PFSK-1 (cell line): ENCODE data around the gene MAP4K4.

Source experiments
- FOXP2 ChIP-seq: optimal IDR thresholded peaks from 2 replicates; pipeline ENCODE3; 2011; ENCODE audit warnings: borderline replicate concordance, control low read depth, inconsistent platforms; ENCODE audit not compliant: insufficient read depth; ENCODE audit errors: extremely low read length, extremely low read depth
- POLR2AphosphoS5 ChIP-seq: IDR thresholded peaks from 2 replicates; pipeline ENCODE4 v1.6.1; 2012; ENCODE audit warnings: low read depth, mild to moderate bottlenecking, control low read depth, low read length, moderate library complexity
- REST ChIP-seq, 2 experiments: IDR thresholded peaks; 2 replicates each; pipeline versions ENCODE4 v1.6.1 to v1.8.0; 2011 to 2012; ENCODE audit warnings: low read depth in 2 of 2, low read length in 2 of 2, control low read depth in 1 of 2, inconsistent platforms in 1 of 2, mild to moderate bottlenecking in 1 of 2, moderate library complexity in 1 of 2; ENCODE audit not compliant: insufficient read depth in 1 of 2
- SIN3A ChIP-seq: IDR thresholded peaks from 2 replicates; pipeline ENCODE4 v1.6.1; 2012; ENCODE audit warnings: mild to moderate bottlenecking, low read length, moderate library complexity, borderline replicate concordance; ENCODE audit not compliant: insufficient read depth
- TAF1 ChIP-seq: IDR thresholded peaks from 2 replicates; pipeline ENCODE4 v1.6.1; 2012; ENCODE audit warnings: low read length, control low read depth, borderline replicate concordance; ENCODE audit not compliant: insufficient read depth

MAP4K4 gene

GRCh38 chr2:101741775-101742520 lies 44.4 kb downstream of the MAP4K4 start:
- TF ChIP-seq REST (IDR thresholded peaks at IDR 0.05; ENCODE audit: insufficient read depth in 1 of 2, low read depth in 2 of 2, low read length in 2 of 2) (no peak), SIN3A (no peak), POLR2AphosphoS5 (no peak), TAF1 (no peak), FOXP2 (no peak)

- TF ChIP-seq FOXP2 (no peak), TAF1 (no peak), REST (IDR thresholded peaks at IDR 0.05; ENCODE audit: insufficient read depth in 1 of 2, low read depth in 2 of 2, low read length in 2 of 2) (no peak), POLR2AphosphoS5 (no peak), SIN3A (no peak)
Measured at GRCh38 chr2:101742547-101742946, 45.0 kb downstream of the MAP4K4 start.

GRCh38 chr2:101743288-101743687 lies 45.8 kb downstream of the MAP4K4 start:
- TF ChIP-seq SIN3A (no peak), POLR2AphosphoS5 (no peak), REST (IDR thresholded peaks at IDR 0.05; ENCODE audit: insufficient read depth in 1 of 2, low read depth in 2 of 2, low read length in 2 of 2) (no peak), TAF1 (no peak), FOXP2 (no peak)

- TF ChIP-seq SIN3A (no peak), REST (IDR thresholded peaks at IDR 0.05; ENCODE audit: insufficient read depth in 1 of 2, low read depth in 2 of 2, low read length in 2 of 2) (no peak), TAF1 (no peak), FOXP2 (no peak), POLR2AphosphoS5 (no peak)
Measured at GRCh38 chr2:101744832-101745231, 47.3 kb downstream of the MAP4K4 start.
